ENCODE data around the gene DGKG. TPM values are rescaled to one million over a fixed set of nuclear protein-coding genes. Genes with fewer than 3 reads are reported as not detected.

DGKG gene
- polyA plus RNA-seq, 1 of the 3 experiments (the other 2 are of a cell fraction) = 0.12 TPM

- no peak overlapping the region for H3K27ac ChIP-seq (ENCODE audit: low read depth in 2 of 2, low read length in 1 of 2)
- peaks cover 6% of the 10 kb centered on the region; the same call in 1 of the 2 replicates for H3K27me3 ChIP-seq (ENCODE audit: insufficient read depth)
- no peaks in the 10 kb centered on the region for H3K79me2 ChIP-seq (ENCODE audit: insufficient read depth)
- no peak overlapping the region for H3K4me2 ChIP-seq
- H3K36me3 ChIP-seq (replicated peaks in 1 of 2; ENCODE audit: control insufficient read depth in 1 of 2, insufficient read depth in 2 of 2, low read length in 1 of 2) = no peaks in the 10 kb centered on the region
- H3K9me2 ChIP-seq = no peaks in the 10 kb centered on the region
- no peaks in the 10 kb centered on the region for H4K20me1 ChIP-seq (ENCODE audit: insufficient read depth)
- ChIA-PET CTCF (interaction anchor here (0.7 to 2.5 kb wide), 4 partner anchors 12 to 321 kb away, joined by 3 to 13 read pairs (median 4); no protein-coding TSS in a partner anchor), POLR2A (no interaction called here)
- H2AFZ ChIP-seq (ENCODE audit: low read depth) = no peak overlapping the region
- TF ChIP-seq NFIC (IDR thresholded peaks at IDR 0.05; ENCODE audit: borderline replicate concordance) = no peak
- TF ChIP-seq GABPA (IDR thresholded peaks at IDR 0.05; ENCODE audit: low read depth) = no peak
- TF ChIP-seq EP300 (IDR thresholded peaks at IDR 0.05; ENCODE audit: borderline replicate concordance in 1 of 2, low read depth in 1 of 2, low read length in 1 of 2) = no peak
- TF ChIP-seq SIN3A (IDR thresholded peaks at IDR 0.05; ENCODE audit: borderline replicate concordance, low read depth, low read length) = no peak
- no peak for TF ChIP-seq RFX5 (IDR thresholded peaks at IDR 0.05; ENCODE audit: low read length)
- TF ChIP-seq CHD2 (IDR thresholded peaks at IDR 0.05; ENCODE audit: low read length, partially characterized antibody) = no peak
- no peak for TF ChIP-seq POLR2AphosphoS5 (IDR thresholded peaks at IDR 0.05; ENCODE audit: low read depth, low read length)
- no peak for TF ChIP-seq ELF1 (IDR thresholded peaks at IDR 0.05)
- TF ChIP-seq GATA2 (CRISPR knock-in tag; IDR thresholded peaks at IDR 0.05) = no peak
- TF ChIP-seq SMC3 (IDR thresholded peaks at IDR 0.05; ENCODE audit: low read depth, low read length) = no peak
- TF ChIP-seq USF1 (IDR thresholded peaks at IDR 0.05; ENCODE audit: borderline replicate concordance, low read depth) = no peak
- no peak for TF ChIP-seq MXI1 (IDR thresholded peaks at IDR 0.05; ENCODE audit: low read depth, low read length)
- TF ChIP-seq USF2 (IDR thresholded peaks at IDR 0.05; ENCODE audit: borderline replicate concordance, low read depth, low read length) = no peak
- TF ChIP-seq FOXJ3 (CRISPR knock-in tag; IDR thresholded peaks at IDR 0.05) = no peak
- TF ChIP-seq MEF2A (IDR thresholded peaks at IDR 0.05; ENCODE audit: borderline replicate concordance, low read depth) = no peak
- no peak for TF ChIP-seq TCF12 (IDR thresholded peaks at IDR 0.05)
- no peak overlapping the region for H3K9ac ChIP-seq
- no peaks in the 10 kb centered on the region for H3F3A ChIP-seq (replicated peaks; ENCODE audit: insufficient read depth)
- WGBS (ENCODE audit: low lambda C conversion rate) = 68% methylated on average over 9 of the region's 9 CpGs
- H3K4me1 ChIP-seq (ENCODE audit: control insufficient read depth in 1 of 2, insufficient read depth in 2 of 2, low read depth in 1 of 2, low read length in 1 of 2) = no peaks in the 10 kb centered on the region; a peak in 1 of 4 replicates
- H3K9me3 ChIP-seq = no peaks in the 10 kb centered on the region
- H3K4me3 ChIP-seq (ENCODE audit: low read depth in 2 of 2, low read length in 1 of 2) = no peak overlapping the region
- no peak for DNase-seq
Measured at GRCh38 chr3:186264608-186265400, 97.2 kb downstream of the DGKG start.

GRCh38 chr3:186261638-186262037 lies 100.4 kb downstream of the DGKG start:
- Histone ChIP-seq H3K4me3 (ENCODE audit: low read depth in 2 of 2, low read length in 1 of 2) (no peak overlapping the region), H3K9me3 (no peaks in the 10 kb centered on the region), H4K20me1 (ENCODE audit: insufficient read depth) (no peaks in the 10 kb centered on the region), H3K79me2 (ENCODE audit: insufficient read depth) (no peaks in the 10 kb centered on the region), H3K27ac (ENCODE audit: low read depth in 2 of 2, low read length in 1 of 2) (no peak overlapping the region), H3K36me3 (replicated peaks in 1 of 2; ENCODE audit: control insufficient read depth in 1 of 2, insufficient read depth in 2 of 2, low read length in 1 of 2) (no peaks in the 10 kb centered on the region), H2AFZ (ENCODE audit: low read depth) (no peak overlapping the region), H3K9ac (no peak overlapping the region), H3F3A (replicated peaks; ENCODE audit: insufficient read depth) (no peaks in the 10 kb centered on the region), H3K4me2 (no peak overlapping the region), H3K4me1 (ENCODE audit: control insufficient read depth in 1 of 2, insufficient read depth in 2 of 2, low read depth in 1 of 2, low read length in 1 of 2) (peaks cover 0 to 11% of the 10 kb centered on the region in 2 experiments; a peak in 1 of 4 replicates), H3K27me3 (ENCODE audit: insufficient read depth) (no peaks in the 10 kb centered on the region; the same call in 1 of the 2 replicates), H3K9me2 (no peaks in the 10 kb centered on the region)
- DNase-seq = no peak
- ChIA-PET CTCF (interaction anchor here (0.9 to 8.4 kb wide), 5 partner anchors 26 to 318 kb away, joined by 5 to 242 read pairs (median 12); partner anchors contain the start of gene CRYGS), POLR2A (no interaction called here)
- 76% methylated on average over 9 of the region's 9 CpGs for WGBS (ENCODE audit: low lambda C conversion rate)
- TF ChIP-seq USF2 (IDR thresholded peaks at IDR 0.05; ENCODE audit: borderline replicate concordance, low read depth, low read length) = no peak
- TF ChIP-seq, protein P1, sequence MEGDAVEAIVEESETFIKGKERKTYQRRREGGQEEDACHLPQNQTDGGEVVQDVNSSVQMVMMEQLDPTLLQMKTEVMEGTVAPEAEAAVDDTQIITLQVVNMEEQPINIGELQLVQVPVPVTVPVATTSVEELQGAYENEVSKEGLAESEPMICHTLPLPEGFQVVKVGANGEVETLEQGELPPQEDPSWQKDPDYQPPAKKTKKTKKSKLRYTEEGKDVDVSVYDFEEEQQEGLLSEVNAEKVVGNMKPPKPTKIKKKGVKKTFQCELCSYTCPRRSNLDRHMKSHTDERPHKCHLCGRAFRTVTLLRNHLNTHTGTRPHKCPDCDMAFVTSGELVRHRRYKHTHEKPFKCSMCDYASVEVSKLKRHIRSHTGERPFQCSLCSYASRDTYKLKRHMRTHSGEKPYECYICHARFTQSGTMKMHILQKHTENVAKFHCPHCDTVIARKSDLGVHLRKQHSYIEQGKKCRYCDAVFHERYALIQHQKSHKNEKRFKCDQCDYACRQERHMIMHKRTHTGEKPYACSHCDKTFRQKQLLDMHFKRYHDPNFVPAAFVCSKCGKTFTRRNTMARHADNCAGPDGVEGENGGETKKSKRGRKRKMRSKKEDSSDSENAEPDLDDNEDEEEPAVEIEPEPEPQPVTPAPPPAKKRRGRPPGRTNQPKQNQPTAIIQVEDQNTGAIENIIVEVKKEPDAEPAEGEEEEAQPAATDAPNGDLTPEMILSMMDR (IDR thresholded peaks at IDR 0.05) = peak; percentile 23; the same call in 1 of the 2 replicates
- TF ChIP-seq RAD21 (IDR thresholded peaks at IDR 0.05; ENCODE audit: low read length) = peak; percentile 31; the same call in 1 of the 2 replicates
